Measurements from ENCODE around the gene FBXL15.

GRCh38 chr10:102394801-102395399, 25.7 kb upstream of the FBXL15 start:
- TF ChIP-seq ZNF274 (IDR thresholded peaks at IDR 0.05; ENCODE audit: low read depth, low read length) (no peak), YY1 (IDR thresholded peaks at IDR 0.05; ENCODE audit: insufficient read depth, insufficient read length) (no peak)
